ENCODE results near the gene HAGHL.

DNA sequence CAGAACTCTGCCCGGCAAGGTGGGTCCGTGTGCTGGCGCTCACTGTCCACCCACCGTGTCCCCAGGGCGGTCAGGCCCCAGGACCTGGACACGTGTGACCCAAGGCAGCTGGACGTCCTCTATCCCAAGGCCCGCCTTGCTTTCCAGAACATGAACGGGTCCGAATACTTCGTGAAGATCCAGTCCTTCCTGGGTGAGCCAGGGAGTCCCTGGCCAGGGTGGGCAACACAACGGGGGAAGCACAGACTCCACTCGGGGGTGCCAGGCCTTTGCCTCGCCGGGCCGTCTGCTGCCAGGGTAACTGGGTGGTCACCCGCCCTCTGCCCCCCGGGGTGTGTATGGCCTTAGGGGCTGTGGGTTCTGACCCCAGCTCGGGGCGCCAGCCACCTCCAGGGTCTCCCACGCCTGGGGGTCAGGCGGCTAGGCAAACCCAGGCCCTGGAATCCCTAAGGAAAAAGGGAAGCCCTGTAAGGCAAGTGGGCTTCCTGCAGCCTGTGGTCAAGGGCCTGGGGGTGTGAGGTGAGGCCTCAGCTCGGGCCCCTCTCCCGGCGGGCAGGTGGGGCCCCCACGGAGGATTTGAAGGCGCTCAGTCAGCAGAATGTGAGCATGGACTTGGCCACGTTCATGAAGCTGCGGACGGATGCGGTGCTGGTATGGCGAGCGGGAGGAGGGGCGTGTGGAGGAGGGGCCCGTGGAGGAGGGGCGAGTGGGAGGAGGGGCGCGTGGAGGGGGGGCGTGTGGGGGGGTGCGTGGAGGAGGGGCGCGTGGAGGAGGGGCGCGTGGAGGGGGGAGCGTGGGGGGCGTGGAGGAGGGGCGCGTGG is 40.1 kb downstream of the HAGHL start:
- TF ChIP-seq, protein P1, sequence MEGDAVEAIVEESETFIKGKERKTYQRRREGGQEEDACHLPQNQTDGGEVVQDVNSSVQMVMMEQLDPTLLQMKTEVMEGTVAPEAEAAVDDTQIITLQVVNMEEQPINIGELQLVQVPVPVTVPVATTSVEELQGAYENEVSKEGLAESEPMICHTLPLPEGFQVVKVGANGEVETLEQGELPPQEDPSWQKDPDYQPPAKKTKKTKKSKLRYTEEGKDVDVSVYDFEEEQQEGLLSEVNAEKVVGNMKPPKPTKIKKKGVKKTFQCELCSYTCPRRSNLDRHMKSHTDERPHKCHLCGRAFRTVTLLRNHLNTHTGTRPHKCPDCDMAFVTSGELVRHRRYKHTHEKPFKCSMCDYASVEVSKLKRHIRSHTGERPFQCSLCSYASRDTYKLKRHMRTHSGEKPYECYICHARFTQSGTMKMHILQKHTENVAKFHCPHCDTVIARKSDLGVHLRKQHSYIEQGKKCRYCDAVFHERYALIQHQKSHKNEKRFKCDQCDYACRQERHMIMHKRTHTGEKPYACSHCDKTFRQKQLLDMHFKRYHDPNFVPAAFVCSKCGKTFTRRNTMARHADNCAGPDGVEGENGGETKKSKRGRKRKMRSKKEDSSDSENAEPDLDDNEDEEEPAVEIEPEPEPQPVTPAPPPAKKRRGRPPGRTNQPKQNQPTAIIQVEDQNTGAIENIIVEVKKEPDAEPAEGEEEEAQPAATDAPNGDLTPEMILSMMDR (conservative IDR thresholded peaks at IDR 0.05 in 1 of 2, IDR thresholded peaks at IDR 0.05 in 1 of 2; ENCODE audit: low read depth in 1 of 2, low read length in 2 of 2): no peak
- no peak for TF ChIP-seq EZH2 (IDR thresholded peaks at IDR 0.05; ENCODE audit: low read length, missing control alignments)

Data from fibroblast of lung (primary cell).